BE2C (cell line): ENCODE data around the gene ZNF581.
A peak's percentile ranks its signal among the peaks of the same experiment; 100 is the strongest.

ENCODE experiments used
- DNase-seq: peaks from one replicate; pipeline ENCODE4 v3.0.0-alpha.2; 2020
- H3K27me3 ChIP-seq: fragments of 250-450 bp; sonication (Bioruptor Pico); 2 replicates; pipeline ENCODE4 v1.5.1; 2020; ENCODE audit warnings: mild to moderate bottlenecking
- H3K36me3 ChIP-seq: fragments of 250-450 bp; sonication (Bioruptor Pico); 2 replicates; pipeline ENCODE4 v1.5.1; 2020; ENCODE audit warnings: mild to moderate bottlenecking
- H3K4me1 ChIP-seq: fragments of 250-450 bp; sonication (Bioruptor Pico); 2 replicates; pipeline ENCODE4 v1.5.1; 2020
- H3K4me3 ChIP-seq: 2 replicates; pipeline ENCODE4 v1.5.1; 2011; ENCODE audit warnings: low read depth, low read length
- H3K9me3 ChIP-seq: fragments of 250-450 bp; sonication (Bioruptor Pico); 2 replicates; pipeline ENCODE4 v1.5.1; 2020
- CTCF ChIP-seq: IDR thresholded peaks from 2 replicates; pipeline ENCODE4 v1.5.1; 2012; ENCODE audit warnings: mild to moderate bottlenecking, low read depth, low read length

ZNF581 gene

GRCh38 chr19:55598719-55599467 is 44.6 kb upstream of the ZNF581 start:
- H3K27me3 ChIP-seq, result no peaks in the 10 kb centered on the region
- peaks cover 19% of the 10 kb centered on the region; the same call in 1 of the 2 replicates for H3K36me3 ChIP-seq
- peaks cover 7% of the 10 kb centered on the region; the same call in 1 of the 2 replicates for H3K4me1 ChIP-seq
- peak; percentile 97 for DNase-seq
- peak overlapping the region; percentile 91 for H3K4me3 ChIP-seq
- H3K9me3 ChIP-seq, result no peaks in the 10 kb centered on the region
- TF ChIP-seq CTCF, result no peak

GRCh38 chr19:55599468-55599841 is 44.0 kb upstream of the ZNF581 start, which contains the start of gene FIZ1:
TSS of gene FIZ1 (minus strand) at chr19:55599517. CDS start at chr19:55597865, 1,652 bp downstream.
- peak; percentile 98 for DNase-seq
- H3K4me3 ChIP-seq, result peak within 1 kb of the TSS; percentile 91
- no peaks in the 10 kb centered on the region for H3K9me3 ChIP-seq
- no peak for TF ChIP-seq CTCF
- H3K4me1 ChIP-seq, result peaks cover 7% of the 10 kb centered on the region; the same call in 1 of the 2 replicates
- H3K27me3 ChIP-seq, result no peaks in the 10 kb centered on the region
- peaks cover 19% of the 10 kb centered on the region; the same call in 1 of the 2 replicates for H3K36me3 ChIP-seq

- Histone ChIP-seq H3K9me3 (no peaks in the 10 kb centered on the region), H3K36me3 (peaks cover 19% of the 10 kb centered on the region; the same call in 1 of the 2 replicates), H3K4me3 (peak within 1 kb of the TSS; percentile 91), H3K4me1 (peaks cover 7% of the 10 kb centered on the region; the same call in 1 of the 2 replicates), H3K27me3 (no peaks in the 10 kb centered on the region)
- peak; percentile 92 for DNase-seq
- no peak for TF ChIP-seq CTCF
Observed at GRCh38 chr19:55599842-55600661, 43.4 kb upstream of the ZNF581 start, which contains the start of gene ZNF524. TSS of gene ZNF524 (plus strand) at chr19:55600288. CDS start at chr19:55602113, 1,825 bp downstream.

GRCh38 chr19:55600662-55601028 is 42.8 kb upstream of the ZNF581 start:
- H3K9me3 ChIP-seq, result no peaks in the 10 kb centered on the region
- DNase-seq, result no peak
- H3K36me3 ChIP-seq, result peaks cover 16% of the 10 kb centered on the region; the same call in 1 of the 2 replicates
- H3K27me3 ChIP-seq, result no peaks in the 10 kb centered on the region
- peak overlapping the region; percentile 59 for H3K4me3 ChIP-seq
- no peak for TF ChIP-seq CTCF
- H3K4me1 ChIP-seq, result peaks cover 7% of the 10 kb centered on the region; the same call in 1 of the 2 replicates

GRCh38 chr19:55601084-55601483 is 42.4 kb upstream of the ZNF581 start:
- H3K36me3 ChIP-seq, result peaks cover 12% of the 10 kb centered on the region; the same call in 1 of the 2 replicates
- DNase-seq, result no peak
- H3K27me3 ChIP-seq, result no peaks in the 10 kb centered on the region
- H3K4me1 ChIP-seq, result peaks cover 7% of the 10 kb centered on the region; the same call in 1 of the 2 replicates
- H3K9me3 ChIP-seq, result no peaks in the 10 kb centered on the region
- TF ChIP-seq CTCF, result no peak
- H3K4me3 ChIP-seq, result peak overlapping the region; percentile 59
